Measurements from ENCODE around the gene ZNF521. TPM values are rescaled to one million over a fixed set of nuclear protein-coding genes. Genes with fewer than 3 reads are reported as not detected.
A peak's percentile ranks its signal among the peaks of the same experiment; 100 is the strongest.

The ZNF521 gene
- total and polyA plus RNA-seq, 2 experiments from 2014 or later: 3.1 to 9.2 TPM

DNA sequence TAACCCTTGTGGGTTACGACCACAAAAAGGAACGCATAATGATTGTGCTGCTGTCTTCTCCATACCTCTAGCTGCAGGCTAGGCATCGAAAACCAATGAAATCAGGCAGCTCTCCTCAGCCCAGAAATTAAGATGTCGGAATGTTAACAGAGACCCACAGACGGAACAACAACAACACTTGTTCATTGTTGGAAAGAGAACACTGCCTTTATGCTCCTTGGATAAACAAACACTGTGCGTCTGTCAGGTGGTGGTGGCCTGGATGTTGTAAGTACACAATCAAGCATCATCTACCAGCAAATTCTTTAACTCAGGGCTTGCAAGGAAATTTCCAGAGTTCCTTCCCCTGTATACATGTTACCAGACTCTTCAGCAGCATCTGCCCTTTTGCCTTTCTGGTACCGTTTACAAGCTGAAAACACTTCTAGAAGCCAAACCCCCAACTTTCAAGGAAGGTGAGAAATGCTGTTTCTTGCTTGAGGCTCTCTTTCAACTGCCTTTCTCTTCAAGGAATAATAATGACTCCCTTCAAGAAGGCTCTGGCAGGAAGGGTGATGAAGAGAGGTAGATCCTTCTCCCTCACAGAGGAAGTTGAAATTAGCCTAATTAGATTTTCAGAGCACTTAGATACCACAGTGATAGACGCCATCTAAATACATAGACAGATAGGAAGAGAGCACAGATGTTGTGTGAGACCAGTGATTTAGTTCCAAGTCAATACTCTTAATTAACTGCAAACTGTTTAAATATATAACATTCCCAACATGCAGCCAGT is 332.7 kb downstream of the ZNF521 start:
- H3K27me3 ChIP-seq (ENCODE audit: insufficient read depth): no peaks in the 10 kb centered on the region
- DNase-seq (ENCODE audit: low spot score) (no peak), ATAC-seq (no peak)
- H3K9me3 Mint-ChIP-seq: no peaks in the 10 kb centered on the region
- H3K79me2 ChIP-seq (replicated peaks; ENCODE audit: insufficient read depth): no peaks in the 10 kb centered on the region
- no peak overlapping the region for H3K4me2 ChIP-seq
- H3K4me3 Mint-ChIP-seq: no peak overlapping the region
- H3K4me1 ChIP-seq (ENCODE audit: insufficient read depth): no peaks in the 10 kb centered on the region
- no peak overlapping the region for H3K4me3 ChIP-seq
- no peaks in the 10 kb centered on the region for H3K27me3 Mint-ChIP-seq (ENCODE audit: insufficient read depth, low read depth, poor library complexity)
- H3K36me3 ChIP-seq (ENCODE audit: insufficient read depth): no peaks in the 10 kb centered on the region
- H2AFZ ChIP-seq: peak overlapping the region; percentile 54; the same call in 1 of the 2 replicates
- H3K4me1 Mint-ChIP-seq: no peaks in the 10 kb centered on the region
- no peaks in the 10 kb centered on the region for H3F3A ChIP-seq (replicated peaks; ENCODE audit: low read depth)
- TF ChIP-seq ZNF331 (CRISPR knock-in tag; IDR thresholded peaks at IDR 0.05; ENCODE audit: low read depth): no peak
- TF ChIP-seq NANOG (IDR thresholded peaks at IDR 0.05; ENCODE audit: borderline replicate concordance): no peak
- H3K27ac Mint-ChIP-seq: no peak overlapping the region
- no peaks in the 10 kb centered on the region for H3K36me3 Mint-ChIP-seq (ENCODE audit: low read depth)
- H3K27ac ChIP-seq (ENCODE audit: low read depth): no peak overlapping the region
- no peaks in the 10 kb centered on the region for H4K20me1 ChIP-seq (replicated peaks; ENCODE audit: insufficient read depth)
- peaks cover 5% of the 10 kb centered on the region; the same call in 1 of the 2 replicates for H3K9me2 ChIP-seq (ENCODE audit: insufficient read depth)

DNA sequence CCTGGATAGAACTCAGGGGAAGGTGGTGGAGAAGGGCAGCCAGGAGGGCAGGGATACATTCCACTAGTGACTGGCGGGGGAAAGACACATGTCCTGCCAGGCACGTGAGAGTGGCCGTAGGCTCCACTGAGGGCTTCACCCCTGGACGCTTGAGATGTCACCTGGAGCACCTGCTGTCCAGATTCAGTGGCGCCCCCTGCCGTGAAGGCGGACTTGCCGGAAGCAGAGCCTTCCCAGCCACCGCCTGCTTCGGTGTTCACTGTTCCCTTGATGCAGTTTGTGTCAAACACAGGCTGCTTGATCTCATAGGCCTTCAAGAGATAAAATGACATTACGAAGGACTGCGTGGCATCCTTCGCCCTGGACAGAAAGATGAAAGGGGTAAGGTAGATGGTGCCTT is 335.3 kb downstream of the ZNF521 start:
- Histone ChIP-seq H3K27me3 (ENCODE audit: insufficient read depth) (no peaks in the 10 kb centered on the region), H3F3A (replicated peaks; ENCODE audit: low read depth) (no peaks in the 10 kb centered on the region), H2AFZ (no peak overlapping the region), H3K4me3 (no peak overlapping the region), H3K9me2 (ENCODE audit: insufficient read depth) (peaks cover 5% of the 10 kb centered on the region; the same call in 1 of the 2 replicates), H3K36me3 (ENCODE audit: insufficient read depth) (no peaks in the 10 kb centered on the region), H4K20me1 (replicated peaks; ENCODE audit: insufficient read depth) (no peaks in the 10 kb centered on the region), H3K27ac (ENCODE audit: low read depth) (no peak overlapping the region), H3K4me1 (ENCODE audit: insufficient read depth) (no peaks in the 10 kb centered on the region), H3K4me2 (no peak overlapping the region), H3K79me2 (replicated peaks; ENCODE audit: insufficient read depth) (no peaks in the 10 kb centered on the region)
- ATAC-seq: no peak
- H3K4me1 Mint-ChIP-seq: no peaks in the 10 kb centered on the region
- no peaks in the 10 kb centered on the region; the same call in 2 of the 3 replicates for H3K9me3 Mint-ChIP-seq
- TF ChIP-seq, protein P1, sequence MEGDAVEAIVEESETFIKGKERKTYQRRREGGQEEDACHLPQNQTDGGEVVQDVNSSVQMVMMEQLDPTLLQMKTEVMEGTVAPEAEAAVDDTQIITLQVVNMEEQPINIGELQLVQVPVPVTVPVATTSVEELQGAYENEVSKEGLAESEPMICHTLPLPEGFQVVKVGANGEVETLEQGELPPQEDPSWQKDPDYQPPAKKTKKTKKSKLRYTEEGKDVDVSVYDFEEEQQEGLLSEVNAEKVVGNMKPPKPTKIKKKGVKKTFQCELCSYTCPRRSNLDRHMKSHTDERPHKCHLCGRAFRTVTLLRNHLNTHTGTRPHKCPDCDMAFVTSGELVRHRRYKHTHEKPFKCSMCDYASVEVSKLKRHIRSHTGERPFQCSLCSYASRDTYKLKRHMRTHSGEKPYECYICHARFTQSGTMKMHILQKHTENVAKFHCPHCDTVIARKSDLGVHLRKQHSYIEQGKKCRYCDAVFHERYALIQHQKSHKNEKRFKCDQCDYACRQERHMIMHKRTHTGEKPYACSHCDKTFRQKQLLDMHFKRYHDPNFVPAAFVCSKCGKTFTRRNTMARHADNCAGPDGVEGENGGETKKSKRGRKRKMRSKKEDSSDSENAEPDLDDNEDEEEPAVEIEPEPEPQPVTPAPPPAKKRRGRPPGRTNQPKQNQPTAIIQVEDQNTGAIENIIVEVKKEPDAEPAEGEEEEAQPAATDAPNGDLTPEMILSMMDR (conservative IDR thresholded peaks at IDR 0.05; ENCODE audit: low read depth in 2 of 2): peak; percentile 19 to 49; a peak in 3 of 4 replicates
- TF ChIP-seq NANOG (IDR thresholded peaks at IDR 0.05; ENCODE audit: borderline replicate concordance): no peak
- no peak for TF ChIP-seq ZNF114 (CRISPR knock-in tag; IDR thresholded peaks at IDR 0.05)
- TF ChIP-seq, protein P2, sequence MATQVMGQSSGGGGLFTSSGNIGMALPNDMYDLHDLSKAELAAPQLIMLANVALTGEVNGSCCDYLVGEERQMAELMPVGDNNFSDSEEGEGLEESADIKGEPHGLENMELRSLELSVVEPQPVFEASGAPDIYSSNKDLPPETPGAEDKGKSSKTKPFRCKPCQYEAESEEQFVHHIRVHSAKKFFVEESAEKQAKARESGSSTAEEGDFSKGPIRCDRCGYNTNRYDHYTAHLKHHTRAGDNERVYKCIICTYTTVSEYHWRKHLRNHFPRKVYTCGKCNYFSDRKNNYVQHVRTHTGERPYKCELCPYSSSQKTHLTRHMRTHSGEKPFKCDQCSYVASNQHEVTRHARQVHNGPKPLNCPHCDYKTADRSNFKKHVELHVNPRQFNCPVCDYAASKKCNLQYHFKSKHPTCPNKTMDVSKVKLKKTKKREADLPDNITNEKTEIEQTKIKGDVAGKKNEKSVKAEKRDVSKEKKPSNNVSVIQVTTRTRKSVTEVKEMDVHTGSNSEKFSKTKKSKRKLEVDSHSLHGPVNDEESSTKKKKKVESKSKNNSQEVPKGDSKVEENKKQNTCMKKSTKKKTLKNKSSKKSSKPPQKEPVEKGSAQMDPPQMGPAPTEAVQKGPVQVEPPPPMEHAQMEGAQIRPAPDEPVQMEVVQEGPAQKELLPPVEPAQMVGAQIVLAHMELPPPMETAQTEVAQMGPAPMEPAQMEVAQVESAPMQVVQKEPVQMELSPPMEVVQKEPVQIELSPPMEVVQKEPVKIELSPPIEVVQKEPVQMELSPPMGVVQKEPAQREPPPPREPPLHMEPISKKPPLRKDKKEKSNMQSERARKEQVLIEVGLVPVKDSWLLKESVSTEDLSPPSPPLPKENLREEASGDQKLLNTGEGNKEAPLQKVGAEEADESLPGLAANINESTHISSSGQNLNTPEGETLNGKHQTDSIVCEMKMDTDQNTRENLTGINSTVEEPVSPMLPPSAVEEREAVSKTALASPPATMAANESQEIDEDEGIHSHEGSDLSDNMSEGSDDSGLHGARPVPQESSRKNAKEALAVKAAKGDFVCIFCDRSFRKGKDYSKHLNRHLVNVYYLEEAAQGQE (IDR thresholded peaks at IDR 0.05; ENCODE audit: unreplicated experiment): no peak
- no peak for TF ChIP-seq EZH2phosphoT487 (IDR thresholded peaks at IDR 0.05; ENCODE audit: unreplicated experiment)
- TF ChIP-seq JUNB (IDR thresholded peaks at IDR 0.05; ENCODE audit: unreplicated experiment): no peak
- peak; percentile 23 for DNase-seq (ENCODE audit: low spot score)
- no peak overlapping the region for H3K27ac Mint-ChIP-seq
- H3K36me3 Mint-ChIP-seq (ENCODE audit: low read depth): no peaks in the 10 kb centered on the region
- no peak overlapping the region for H3K4me3 Mint-ChIP-seq
- H3K27me3 Mint-ChIP-seq (ENCODE audit: insufficient read depth, low read depth, poor library complexity): no peaks in the 10 kb centered on the region

All from GM23338 (cell line).